HL-60 (cell line): Measurements from ENCODE around the gene SPTB.

Experiments used
- DNase-seq, 2 experiments: peaks; one replicate each; pipeline ENCODE4 v3.0.0-alpha.2; 2010 to 2020; ENCODE audit warnings: low read depth in 1 of 2, low spot score in 1 of 2
- H3K27ac ChIP-seq: fragments of 250-450 bp; sonication (Bioruptor Pico); replicated peaks from 2 replicates; pipeline ENCODE4 v1.5.1; 2020; ENCODE audit warnings: mild to moderate bottlenecking, moderate library complexity
- H3K27me3 ChIP-seq: fragments of 250-450 bp; sonication (Bioruptor Pico); 2 replicates; pipeline ENCODE4 v1.5.1; 2021; ENCODE audit warnings: mild to moderate bottlenecking, moderate library complexity; ENCODE audit not compliant: insufficient read depth, poor library complexity, severe bottlenecking
- H3K4me3 ChIP-seq: replicated peaks from 2 replicates; pipeline ENCODE4 v1.5.1; 2011; ENCODE audit warnings: mild to moderate bottlenecking, control low read depth, low read length; ENCODE audit not compliant: insufficient read depth
- GABPA ChIP-seq: IDR thresholded peaks from 2 replicates; pipeline ENCODE4 v1.6.1; 2012; ENCODE audit warnings: low read depth
- POLR2AphosphoS5 ChIP-seq: IDR thresholded peaks from 2 replicates; pipeline ENCODE4 v1.6.1; 2012; ENCODE audit warnings: low read depth
- SPI1 ChIP-seq: IDR thresholded peaks from 2 replicates; pipeline ENCODE4 v1.6.1; 2012; ENCODE audit warnings: low read depth, mild to moderate bottlenecking, borderline replicate concordance
- TF ChIP-seq, protein P1 (sequence below): IDR thresholded peaks from 2 replicates; pipeline ENCODE4 v1.6.1; 2012; ENCODE audit warnings: low read depth; ENCODE audit not compliant: insufficient replicate concordance
- TF ChIP-seq, protein P2 (sequence below): IDR thresholded peaks from one replicate; pipeline ENCODE4 v1.5.1; 2011; ENCODE audit warnings: low read length, control low read depth, inconsistent platforms; ENCODE audit not compliant: insufficient read depth

The SPTB gene

DNA sequence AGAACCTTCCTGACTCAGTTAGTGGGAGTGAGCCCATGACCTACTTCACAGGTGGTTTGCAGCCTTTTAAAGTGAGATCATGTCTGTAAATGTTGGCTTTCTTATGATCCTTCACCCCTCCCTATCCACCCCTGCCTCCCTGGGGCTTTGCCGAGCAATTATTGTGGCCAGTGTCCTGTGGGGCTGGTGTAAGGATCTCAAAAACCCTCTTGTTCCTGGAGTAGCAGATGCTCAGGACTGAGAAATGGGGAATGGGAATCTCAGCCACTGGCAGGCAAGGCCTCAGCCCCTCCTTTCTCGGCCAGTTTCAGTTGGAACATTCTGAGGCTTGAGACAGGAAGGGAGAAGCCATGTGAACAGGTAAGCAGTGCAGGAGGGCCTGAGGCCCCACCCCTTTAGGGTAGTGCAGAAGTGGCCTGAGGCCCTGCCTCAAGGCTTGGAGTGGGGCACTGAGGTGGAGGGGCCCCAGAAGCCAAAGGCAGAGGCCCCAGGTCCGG is 121.6 kb downstream of the SPTB start:
- TF ChIP-seq POLR2AphosphoS5, result no peak
- no peak for TF ChIP-seq GABPA
- TF ChIP-seq, protein P1, sequence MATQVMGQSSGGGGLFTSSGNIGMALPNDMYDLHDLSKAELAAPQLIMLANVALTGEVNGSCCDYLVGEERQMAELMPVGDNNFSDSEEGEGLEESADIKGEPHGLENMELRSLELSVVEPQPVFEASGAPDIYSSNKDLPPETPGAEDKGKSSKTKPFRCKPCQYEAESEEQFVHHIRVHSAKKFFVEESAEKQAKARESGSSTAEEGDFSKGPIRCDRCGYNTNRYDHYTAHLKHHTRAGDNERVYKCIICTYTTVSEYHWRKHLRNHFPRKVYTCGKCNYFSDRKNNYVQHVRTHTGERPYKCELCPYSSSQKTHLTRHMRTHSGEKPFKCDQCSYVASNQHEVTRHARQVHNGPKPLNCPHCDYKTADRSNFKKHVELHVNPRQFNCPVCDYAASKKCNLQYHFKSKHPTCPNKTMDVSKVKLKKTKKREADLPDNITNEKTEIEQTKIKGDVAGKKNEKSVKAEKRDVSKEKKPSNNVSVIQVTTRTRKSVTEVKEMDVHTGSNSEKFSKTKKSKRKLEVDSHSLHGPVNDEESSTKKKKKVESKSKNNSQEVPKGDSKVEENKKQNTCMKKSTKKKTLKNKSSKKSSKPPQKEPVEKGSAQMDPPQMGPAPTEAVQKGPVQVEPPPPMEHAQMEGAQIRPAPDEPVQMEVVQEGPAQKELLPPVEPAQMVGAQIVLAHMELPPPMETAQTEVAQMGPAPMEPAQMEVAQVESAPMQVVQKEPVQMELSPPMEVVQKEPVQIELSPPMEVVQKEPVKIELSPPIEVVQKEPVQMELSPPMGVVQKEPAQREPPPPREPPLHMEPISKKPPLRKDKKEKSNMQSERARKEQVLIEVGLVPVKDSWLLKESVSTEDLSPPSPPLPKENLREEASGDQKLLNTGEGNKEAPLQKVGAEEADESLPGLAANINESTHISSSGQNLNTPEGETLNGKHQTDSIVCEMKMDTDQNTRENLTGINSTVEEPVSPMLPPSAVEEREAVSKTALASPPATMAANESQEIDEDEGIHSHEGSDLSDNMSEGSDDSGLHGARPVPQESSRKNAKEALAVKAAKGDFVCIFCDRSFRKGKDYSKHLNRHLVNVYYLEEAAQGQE, result no peak
- no peak for TF ChIP-seq SPI1
- TF ChIP-seq, protein P2, sequence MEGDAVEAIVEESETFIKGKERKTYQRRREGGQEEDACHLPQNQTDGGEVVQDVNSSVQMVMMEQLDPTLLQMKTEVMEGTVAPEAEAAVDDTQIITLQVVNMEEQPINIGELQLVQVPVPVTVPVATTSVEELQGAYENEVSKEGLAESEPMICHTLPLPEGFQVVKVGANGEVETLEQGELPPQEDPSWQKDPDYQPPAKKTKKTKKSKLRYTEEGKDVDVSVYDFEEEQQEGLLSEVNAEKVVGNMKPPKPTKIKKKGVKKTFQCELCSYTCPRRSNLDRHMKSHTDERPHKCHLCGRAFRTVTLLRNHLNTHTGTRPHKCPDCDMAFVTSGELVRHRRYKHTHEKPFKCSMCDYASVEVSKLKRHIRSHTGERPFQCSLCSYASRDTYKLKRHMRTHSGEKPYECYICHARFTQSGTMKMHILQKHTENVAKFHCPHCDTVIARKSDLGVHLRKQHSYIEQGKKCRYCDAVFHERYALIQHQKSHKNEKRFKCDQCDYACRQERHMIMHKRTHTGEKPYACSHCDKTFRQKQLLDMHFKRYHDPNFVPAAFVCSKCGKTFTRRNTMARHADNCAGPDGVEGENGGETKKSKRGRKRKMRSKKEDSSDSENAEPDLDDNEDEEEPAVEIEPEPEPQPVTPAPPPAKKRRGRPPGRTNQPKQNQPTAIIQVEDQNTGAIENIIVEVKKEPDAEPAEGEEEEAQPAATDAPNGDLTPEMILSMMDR, result no peak
- Histone ChIP-seq H3K27ac (no peak overlapping the region), H3K27me3 (no peaks in the 10 kb centered on the region), H3K4me3 (no peak overlapping the region)
- no peak for DNase-seq

DNA sequence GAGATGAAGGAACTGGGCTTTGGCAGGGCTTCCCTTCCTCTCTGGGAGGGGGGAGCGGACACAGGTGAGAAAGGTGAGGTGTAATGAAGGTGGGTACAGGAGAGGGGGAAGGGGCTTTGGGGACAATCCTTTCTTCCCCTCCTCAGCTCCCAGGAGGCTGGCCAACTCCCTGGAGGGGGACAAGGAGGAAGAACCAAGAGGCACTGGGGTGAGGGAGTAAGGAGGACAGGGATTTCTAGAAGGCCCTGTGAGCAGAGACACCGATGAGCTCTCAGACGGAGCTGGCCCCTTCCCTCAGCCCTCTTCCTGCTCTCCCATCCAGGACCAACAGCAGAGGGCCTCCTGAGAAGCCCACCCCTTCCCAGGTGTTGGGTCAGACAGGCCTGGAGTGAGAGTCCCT is 122.1 kb downstream of the SPTB start:
- Histone ChIP-seq H3K27ac (no peak overlapping the region), H3K27me3 (no peaks in the 10 kb centered on the region), H3K4me3 (no peak overlapping the region)
- TF ChIP-seq POLR2AphosphoS5, result no peak
- TF ChIP-seq, protein P2, result no peak
- no peak for TF ChIP-seq SPI1
- no peak for TF ChIP-seq GABPA
- TF ChIP-seq, protein P1, result no peak
- no peak for DNase-seq

DNA sequence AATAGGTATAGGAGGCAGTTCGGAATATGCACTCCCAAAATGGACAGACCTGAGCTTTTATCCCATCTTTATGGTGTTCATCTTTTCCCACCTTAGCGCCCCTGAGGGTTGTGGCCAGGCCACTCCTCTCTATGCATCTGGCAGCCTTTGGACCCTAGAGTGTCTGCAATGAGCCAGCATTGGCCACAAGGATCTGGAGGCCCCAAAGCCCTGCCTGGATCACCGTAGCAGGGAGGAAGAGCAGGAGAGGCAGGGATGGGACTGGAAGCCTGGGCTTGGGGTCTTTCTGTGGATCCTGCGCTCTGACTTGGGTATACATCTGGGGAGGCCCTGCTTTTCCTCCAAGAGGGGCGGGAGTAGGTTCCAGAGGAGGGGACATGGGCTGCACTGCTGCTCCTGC is 123.0 kb downstream of the SPTB start:
- Histone ChIP-seq H3K4me3 (no peak overlapping the region), H3K27ac (no peak overlapping the region), H3K27me3 (no peaks in the 10 kb centered on the region)
- no peak for DNase-seq
- TF ChIP-seq, protein P1, result no peak
- no peak for TF ChIP-seq POLR2AphosphoS5
- no peak for TF ChIP-seq GABPA
- TF ChIP-seq, protein P2, result no peak
- TF ChIP-seq SPI1, result no peak
